Psoas muscle (tissue), 8 donors: ENCODE measurements around the gene CACNG1. TPM values are rescaled to one million over a fixed set of nuclear protein-coding genes. Genes with fewer than 3 reads are reported as not detected.
A peak's percentile ranks its signal among the peaks of the same experiment; 100 is the strongest.

Experiments
- ATAC-seq, 4 donors: fragments of 200-7000 bp; cut with Tn5 transposase; one replicate each; pipeline ENCODE4 v1.9.1; 2020; ENCODE audit warnings: moderate library complexity in 3 of 4, mild to moderate bottlenecking in 2 of 4
- DNase-seq, 2 donors: peaks; one replicate each; pipeline ENCODE4 v3.0.0-alpha.2; 2020
- H3K27ac ChIP-seq: fragments of 200-600 bp; one replicate; pipeline ENCODE4 v1.8.0; 2022
- H3K27me3 ChIP-seq, 3 donors: fragments of 200-600 bp in 1 of 3; one replicate each; pipeline versions ENCODE4 v1.6.1 to v1.8.0; 2013 to 2022; ENCODE audit warnings: low read length in 2 of 3, mild to moderate bottlenecking in 2 of 3, moderate library complexity in 1 of 3; ENCODE audit not compliant: insufficient read depth in 3 of 3
- H3K36me3 ChIP-seq, 2 donors: fragments of 200-600 bp in 1 of 2; one replicate each; pipeline versions ENCODE4 v1.6.1 to v1.8.0; 2013 to 2022; ENCODE audit warnings: low read depth in 1 of 2, mild to moderate bottlenecking in 1 of 2, moderate library complexity in 1 of 2; ENCODE audit not compliant: insufficient read depth in 1 of 2
- H3K4me1 ChIP-seq: fragments of 200-600 bp; one replicate; pipeline ENCODE4 v1.8.0; 2022
- H3K4me3 ChIP-seq: fragments of 200-600 bp; one replicate; pipeline ENCODE4 v1.8.0; 2022; ENCODE audit warnings: mild to moderate bottlenecking
- H3K9me3 ChIP-seq: fragments of 200-600 bp; one replicate; pipeline ENCODE4 v1.8.0; 2022
- WGBS, 3 donors: extraction: QIAGEN DNeasy Blood & Tissue Kit; methylation state at CpG; one replicate each; pipeline versions ENCODE4 v1.1.6 to v1.1.7; 2013; 5-methylcytosine and 5-hydroxymethylcytosine counted together
- intact Hi-C, 2 donors: fragments of 100-400 bp; cut with DNase I; formaldehyde crosslinking; loops; one replicate each; pipeline versions ENCODE4 v1.11.0 to v1.14.2; 2022
- polyA plus RNA-seq, 3 donors: library from polyadenylated mRNA; stranded (reverse); fragments of 200-250 nt; gene quantifications; one replicate each; pipeline ENCODE4 v1.2.3, GENCODE V29; 2013
- total RNA-seq, 4 donors: library from RNA; stranded (reverse); fragmentation: NEBNext Ultra II Directional in 2 of 4; extraction: Animal tissue kit (Norgen Biotek cat#: 25700) in 2 of 4; gene quantifications; one replicate each; pipeline versions ENCODE4 v1.2.1 to v1.2.4, GENCODE V29; 2021 to 2023
- TF ChIP-seq, protein P1 (sequence below): fragments of 200-600 bp; IDR thresholded peaks from one replicate; pipeline ENCODE4 v1.8.0; 2022; ENCODE audit warnings: antibody characterized with exemption
- donor health status: healthy with polysubstance abuse.
- donor health status: DM: no; HTN: no; CAD: no; lungs with moderate emphysema.
- donor health status: Bipolar disorder and iron deficiency.
- donor health status: healthy.
- donor health status: DM: yes; HTN: yes; CAD: no.
- donor health status: DM: no; HTN: no; CAD: no.
- donor health status: DM: no; HTN: no; CAD: no.
- donor health status: DM: yes; HTN: yes; CAD: no.

Gene CACNG1
- total and polyA plus RNA-seq, 7 donors = 20.3 to 312 (median 72.5) TPM

DNA sequence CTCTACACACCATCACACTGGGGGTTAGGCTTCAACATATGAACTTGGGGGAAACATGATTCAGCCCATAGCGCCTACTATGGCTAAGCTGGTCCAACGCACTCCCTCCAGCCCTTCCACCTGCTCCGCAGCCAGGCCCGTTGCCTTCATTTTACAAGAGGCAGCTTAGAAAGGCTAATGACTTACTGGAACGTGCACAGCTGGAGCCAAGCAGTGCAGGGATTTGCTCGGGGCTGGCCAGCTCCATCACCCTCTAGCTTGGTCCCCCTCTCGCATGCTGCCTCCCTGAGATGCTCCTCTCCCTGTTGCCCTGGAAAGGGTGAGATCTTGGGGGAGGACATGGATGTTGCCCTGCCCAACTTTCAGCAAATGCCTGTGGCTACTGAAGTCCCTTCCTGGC lies 2.8 kb upstream of the CACNG1 start:
- no peaks in the 10 kb centered on the region for H3K36me3 ChIP-seq
- intact Hi-C loops = loop anchor here in 1 of 2 donors (5.0 kb wide), 1 partner anchor 64 kb away; no protein-coding TSS in a partner anchor
- no peak overlapping the region for H3K4me3 ChIP-seq
- peak overlapping the region; percentile 98 for H3K27ac ChIP-seq
- DNase-seq (no peak), ATAC-seq (no peak)
- no peaks in the 10 kb centered on the region for H3K9me3 ChIP-seq
- TF ChIP-seq, protein P1, sequence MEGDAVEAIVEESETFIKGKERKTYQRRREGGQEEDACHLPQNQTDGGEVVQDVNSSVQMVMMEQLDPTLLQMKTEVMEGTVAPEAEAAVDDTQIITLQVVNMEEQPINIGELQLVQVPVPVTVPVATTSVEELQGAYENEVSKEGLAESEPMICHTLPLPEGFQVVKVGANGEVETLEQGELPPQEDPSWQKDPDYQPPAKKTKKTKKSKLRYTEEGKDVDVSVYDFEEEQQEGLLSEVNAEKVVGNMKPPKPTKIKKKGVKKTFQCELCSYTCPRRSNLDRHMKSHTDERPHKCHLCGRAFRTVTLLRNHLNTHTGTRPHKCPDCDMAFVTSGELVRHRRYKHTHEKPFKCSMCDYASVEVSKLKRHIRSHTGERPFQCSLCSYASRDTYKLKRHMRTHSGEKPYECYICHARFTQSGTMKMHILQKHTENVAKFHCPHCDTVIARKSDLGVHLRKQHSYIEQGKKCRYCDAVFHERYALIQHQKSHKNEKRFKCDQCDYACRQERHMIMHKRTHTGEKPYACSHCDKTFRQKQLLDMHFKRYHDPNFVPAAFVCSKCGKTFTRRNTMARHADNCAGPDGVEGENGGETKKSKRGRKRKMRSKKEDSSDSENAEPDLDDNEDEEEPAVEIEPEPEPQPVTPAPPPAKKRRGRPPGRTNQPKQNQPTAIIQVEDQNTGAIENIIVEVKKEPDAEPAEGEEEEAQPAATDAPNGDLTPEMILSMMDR = no peak
- WGBS, 3 donors = 60 to 78% (median 66%) methylated on average over 7 of the region's 7 CpGs
- H3K4me1 ChIP-seq = peaks cover 20% of the 10 kb centered on the region
- H3K27me3 ChIP-seq = no peaks in the 10 kb centered on the region

DNA sequence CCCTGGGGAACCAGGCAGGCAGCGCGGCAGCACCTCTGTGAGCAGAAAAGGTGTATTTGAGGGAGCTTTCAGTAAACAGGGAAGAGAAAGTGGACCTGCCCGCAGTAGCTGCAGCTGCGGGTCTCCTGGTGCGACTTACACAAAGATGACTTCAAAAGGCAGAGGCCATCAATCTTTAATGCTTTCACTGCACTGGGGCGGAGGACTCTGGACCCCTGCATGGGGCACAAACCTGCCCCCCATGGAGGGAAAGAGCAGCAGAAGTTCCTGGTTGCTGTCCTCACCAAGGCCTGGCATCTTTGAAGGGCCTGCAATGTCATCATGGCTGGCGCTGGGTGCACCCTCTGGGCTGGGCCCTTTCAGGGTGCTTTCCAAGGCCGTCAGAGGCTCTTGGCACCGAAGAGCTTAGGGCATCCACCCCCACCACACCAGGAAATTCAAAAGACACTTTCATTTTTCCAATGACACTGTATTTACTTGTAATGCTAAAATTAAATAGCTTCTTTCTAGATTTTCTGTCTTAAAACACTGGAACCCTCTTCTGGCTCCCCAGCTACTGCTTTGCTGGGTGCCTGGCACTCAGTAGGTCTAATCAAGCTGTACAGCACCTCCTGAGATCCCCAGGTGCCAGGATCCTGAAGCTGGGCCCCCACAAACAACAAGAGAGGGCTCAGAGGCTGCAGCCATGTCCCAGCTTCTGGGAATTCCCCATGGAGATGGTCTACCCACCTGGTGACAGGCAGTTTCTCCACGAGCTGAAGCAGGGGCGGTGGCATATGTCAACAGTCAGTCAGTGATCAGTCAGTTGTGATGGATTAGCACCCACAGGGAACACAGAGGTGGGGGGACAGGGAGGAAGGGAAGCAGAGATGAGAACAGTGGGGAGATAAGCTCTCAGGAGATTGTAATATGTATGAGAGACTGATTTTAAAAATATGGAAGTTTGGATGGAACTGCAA lies 2.1 kb upstream of the CACNG1 start:
- no peak for DNase-seq
- no peaks in the 10 kb centered on the region for H3K9me3 ChIP-seq
- WGBS, 3 donors = 56 to 59% (median 57%) methylated on average over 11 of the region's 11 CpGs
- peaks cover 20% of the 10 kb centered on the region for H3K4me1 ChIP-seq
- intact Hi-C loops = loop anchor here in 1 of 2 donors (5.0 kb wide), 1 partner anchor 65 kb away; no protein-coding TSS in a partner anchor
- peak overlapping the region; percentile 72 for H3K4me3 ChIP-seq
- H3K27ac ChIP-seq = peak overlapping the region; percentile 98
- no peak for ATAC-seq
- TF ChIP-seq, protein P1 = no peak
- no peaks in the 10 kb centered on the region for H3K36me3 ChIP-seq
- no peaks in the 10 kb centered on the region for H3K27me3 ChIP-seq

DNA sequence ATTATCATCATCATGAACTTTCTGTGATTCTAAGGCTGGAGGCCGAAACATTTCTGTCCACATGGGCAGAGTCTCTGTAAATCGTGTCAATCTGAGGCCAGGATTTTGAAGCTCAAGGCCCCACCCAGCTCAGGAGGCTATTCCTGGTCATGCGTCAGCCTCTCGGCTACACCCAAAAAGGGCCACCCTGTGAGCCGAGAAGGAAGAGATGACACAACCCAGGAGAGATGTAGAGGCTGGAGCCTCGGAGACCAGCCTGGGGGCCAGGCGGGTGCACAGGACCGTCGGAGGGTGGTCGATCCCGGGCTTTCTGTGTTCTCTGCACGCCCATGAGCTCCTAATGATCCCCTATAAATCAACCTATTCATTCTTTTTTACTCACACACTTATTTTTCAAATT lies 1.1 kb upstream of the CACNG1 start:
- WGBS, 3 donors = 33 to 51% (median 39%) methylated on average over 12 of the region's 12 CpGs
- Histone ChIP-seq H3K27me3 (no peaks in the 10 kb centered on the region), H3K9me3 (peaks cover 4% of the 10 kb centered on the region), H3K36me3 (no peaks in the 10 kb centered on the region), H3K4me1 (peaks cover 21% of the 10 kb centered on the region), H3K27ac (peak overlapping the region; percentile 98), H3K4me3 (peak overlapping the region; percentile 72)
- DNase-seq = peak; percentile 43 to 88
- peak; percentile 62 to 69 (median 68) for ATAC-seq
- intact Hi-C loops = loop anchor here in 1 of 2 donors (5.0 kb wide), 1 partner anchor 66 kb away; no protein-coding TSS in a partner anchor
- TF ChIP-seq, protein P1 = no peak

DNA sequence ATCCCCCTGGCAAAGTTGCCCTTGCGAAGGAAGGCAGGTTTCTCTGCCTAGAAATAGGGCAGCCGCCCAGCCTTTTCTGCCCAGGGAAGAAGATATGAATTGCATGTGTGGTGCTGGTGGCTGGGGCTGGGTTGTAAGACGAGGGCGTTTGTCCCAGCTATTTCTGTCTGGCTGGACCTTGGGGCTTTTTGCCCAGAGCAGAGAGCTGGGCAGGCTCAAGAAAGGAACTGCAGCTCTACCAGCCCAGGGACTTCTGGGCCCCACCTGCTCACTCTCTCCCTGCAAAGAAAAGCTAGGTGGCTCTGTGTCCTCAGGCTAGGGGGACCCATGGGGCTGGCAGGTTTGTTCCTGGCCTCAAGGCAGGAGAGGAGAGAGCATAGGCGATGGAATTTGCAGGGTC lies 586 bp downstream of the CACNG1 start:
- TF ChIP-seq, protein P1 = no peak
- DNase-seq (peak; percentile 35 to 85), ATAC-seq (peak; percentile 53 to 63 (median 60))
- Histone ChIP-seq H3K4me3 (peak overlapping the region; percentile 72), H3K36me3 (peaks cover 0 to 9% of the 10 kb centered on the region in 2 donors), H3K9me3 (peaks cover 10% of the 10 kb centered on the region), H3K4me1 (peaks cover 37% of the 10 kb centered on the region), H3K27me3 (no peaks in the 10 kb centered on the region), H3K27ac (peak overlapping the region; percentile 98)
- intact Hi-C loops = loop anchor here in 1 of 2 donors (5.0 kb wide), 1 partner anchor 68 kb away; no protein-coding TSS in a partner anchor
- 20 to 46% (median 35%) methylated on average over 5 of the region's 5 CpGs for WGBS, 3 donors
